Left ventricle myocardium inferior (tissue), 1 donor: Measurements from ENCODE around the gene STK35. TPM values are rescaled to one million over a fixed set of nuclear protein-coding genes. Genes with fewer than 3 reads are reported as not detected.

ENCODE experiments used
- DNase-seq: peaks from one replicate; pipeline ENCODE4 v3.0.0-alpha.2; 2020
- H3K27ac ChIP-seq: fragments of 200-600 bp; replicated peaks from 2 replicates; pipeline ENCODE4 v1.8.0; 2021
- H3K27me3 ChIP-seq: fragments of 200-600 bp; 2 replicates; pipeline ENCODE4 v1.8.0; 2021; ENCODE audit warnings: low read depth
- H3K36me3 ChIP-seq: fragments of 200-600 bp; 2 replicates; pipeline ENCODE4 v1.8.0; 2021
- H3K4me1 ChIP-seq: fragments of 200-600 bp; 2 replicates; pipeline ENCODE4 v1.8.0; 2021
- H3K4me3 ChIP-seq: fragments of 200-600 bp; 2 replicates; pipeline ENCODE4 v1.8.0; 2021; ENCODE audit warnings: mild to moderate bottlenecking, moderate library complexity
- H3K9me3 ChIP-seq: fragments of 200-600 bp; replicated peaks from 2 replicates; pipeline ENCODE4 v1.8.0; 2021
- intact Hi-C: fragments of 100-400 bp; cut with micrococcal nuclease; formaldehyde crosslinking; loops from one replicate; pipeline ENCODE4 v1.11.0; 2022
- total RNA-seq: library from RNA; stranded (reverse); fragmentation: NEBNext Ultra II Directional; extraction: Animal tissue kit (Norgen Biotek cat#: 25700); gene quantifications from one replicate; pipeline ENCODE4 v1.2.1, GENCODE V29; 2021
- TF ChIP-seq, protein P1 (sequence below): fragments of 200-600 bp; IDR thresholded peaks from 2 replicates; pipeline ENCODE4 v1.8.0; 2021; ENCODE audit warnings: antibody characterized with exemption, mild to moderate bottlenecking, borderline replicate concordance
- donor health status: DM: no; HTN: yes; CAD: no; lungs with severe emphysema.

Gene STK35
- total RNA-seq, 1 donor from 2014 or later, result 13.9 TPM

- no peaks in the 10 kb centered on the region for H3K27me3 ChIP-seq
- H3K4me3 ChIP-seq, result no peak overlapping the region
- peak overlapping the region; percentile 58 for H3K27ac ChIP-seq
- H3K36me3 ChIP-seq, result peaks cover 28% of the 10 kb centered on the region
- TF ChIP-seq, protein P1, sequence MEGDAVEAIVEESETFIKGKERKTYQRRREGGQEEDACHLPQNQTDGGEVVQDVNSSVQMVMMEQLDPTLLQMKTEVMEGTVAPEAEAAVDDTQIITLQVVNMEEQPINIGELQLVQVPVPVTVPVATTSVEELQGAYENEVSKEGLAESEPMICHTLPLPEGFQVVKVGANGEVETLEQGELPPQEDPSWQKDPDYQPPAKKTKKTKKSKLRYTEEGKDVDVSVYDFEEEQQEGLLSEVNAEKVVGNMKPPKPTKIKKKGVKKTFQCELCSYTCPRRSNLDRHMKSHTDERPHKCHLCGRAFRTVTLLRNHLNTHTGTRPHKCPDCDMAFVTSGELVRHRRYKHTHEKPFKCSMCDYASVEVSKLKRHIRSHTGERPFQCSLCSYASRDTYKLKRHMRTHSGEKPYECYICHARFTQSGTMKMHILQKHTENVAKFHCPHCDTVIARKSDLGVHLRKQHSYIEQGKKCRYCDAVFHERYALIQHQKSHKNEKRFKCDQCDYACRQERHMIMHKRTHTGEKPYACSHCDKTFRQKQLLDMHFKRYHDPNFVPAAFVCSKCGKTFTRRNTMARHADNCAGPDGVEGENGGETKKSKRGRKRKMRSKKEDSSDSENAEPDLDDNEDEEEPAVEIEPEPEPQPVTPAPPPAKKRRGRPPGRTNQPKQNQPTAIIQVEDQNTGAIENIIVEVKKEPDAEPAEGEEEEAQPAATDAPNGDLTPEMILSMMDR, result no peak
- no peaks in the 10 kb centered on the region for H3K9me3 ChIP-seq
- intact Hi-C loops, result no loop called here
- peak; percentile 40 for DNase-seq
- peaks cover 94% of the 10 kb centered on the region for H3K4me1 ChIP-seq
Observed at GRCh38 chr20:2114990-2115681, 13.5 kb downstream of the STK35 start.

GRCh38 chr20:2116170-2116940 lies 14.7 kb downstream of the STK35 start:
- intact Hi-C loops, result no loop called here
- H3K9me3 ChIP-seq, result no peaks in the 10 kb centered on the region
- TF ChIP-seq, protein P1, result no peak
- DNase-seq, result no peak
- no peak overlapping the region for H3K4me3 ChIP-seq
- H3K4me1 ChIP-seq, result peaks cover 94% of the 10 kb centered on the region
- H3K36me3 ChIP-seq, result peaks cover 28% of the 10 kb centered on the region
- peak overlapping the region; percentile 58 for H3K27ac ChIP-seq
- no peaks in the 10 kb centered on the region for H3K27me3 ChIP-seq

GRCh38 chr20:2118783-2119182 lies 17.2 kb downstream of the STK35 start:
- Histone ChIP-seq H3K4me3 (no peak overlapping the region), H3K4me1 (peaks cover 94% of the 10 kb centered on the region), H3K27ac (no peak overlapping the region), H3K36me3 (peaks cover 28% of the 10 kb centered on the region), H3K27me3 (no peaks in the 10 kb centered on the region), H3K9me3 (no peaks in the 10 kb centered on the region)
- TF ChIP-seq, protein P1, result no peak
- DNase-seq, result no peak
- intact Hi-C loops, result no loop called here

GRCh38 chr20:2122936-2123335 lies 21.3 kb downstream of the STK35 start:
- intact Hi-C loops, result no loop called here
- Histone ChIP-seq H3K27me3 (no peaks in the 10 kb centered on the region), H3K9me3 (no peaks in the 10 kb centered on the region), H3K4me1 (peaks cover 97% of the 10 kb centered on the region), H3K36me3 (peaks cover 13% of the 10 kb centered on the region), H3K27ac (peak overlapping the region; percentile 80), H3K4me3 (no peak overlapping the region)
- TF ChIP-seq, protein P1, result no peak
- peak; percentile 41 for DNase-seq

DNA sequence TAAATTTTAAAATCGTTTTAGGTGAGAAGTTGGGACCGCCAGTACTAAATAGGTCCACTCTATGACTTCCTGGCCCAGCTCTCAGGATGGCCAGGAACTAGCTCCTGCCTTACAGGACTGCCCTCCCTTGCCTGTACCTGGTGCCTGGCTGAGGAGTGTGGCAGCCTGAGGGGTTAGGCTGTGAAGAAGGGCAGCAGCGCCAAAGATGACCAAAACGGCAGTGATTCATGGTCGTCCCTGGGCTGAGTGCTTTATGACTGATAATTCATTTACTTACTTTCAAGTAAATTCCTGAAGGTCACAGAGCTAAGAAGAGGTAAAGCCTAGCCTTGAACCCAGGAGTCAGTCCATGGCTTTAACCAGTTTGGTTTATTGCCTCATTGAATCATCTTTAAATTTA lies 22.1 kb downstream of the STK35 start:
- Histone ChIP-seq H3K9me3 (no peaks in the 10 kb centered on the region), H3K4me3 (no peak overlapping the region), H3K36me3 (peaks cover 5% of the 10 kb centered on the region), H3K27ac (peak overlapping the region; percentile 80), H3K4me1 (peaks cover 100% of the 10 kb centered on the region), H3K27me3 (no peaks in the 10 kb centered on the region)
- intact Hi-C loops, result no loop called here
- no peak for DNase-seq
- TF ChIP-seq, protein P1, result no peak
